ENCODE measurements around the gene CDR2.
"Not testable (repeated sequence)": the region's sequence is repeated elsewhere in the genome, so short reads cannot be mapped to it uniquely, and the experiment has no call there.

Gene CDR2
- total RNA-seq: 92.4 to 119 (median 96.8) reads per million in 4 donors

GRCh38 chr16:22374311-22375116, at the start of gene CDR2:
CDR2 (minus strand) TSS chr16:22374619; CDS start chr16:22374309, 310 bp downstream.
- peak; percentile 96 to 98 (median 98) for DNase-seq

DNA sequence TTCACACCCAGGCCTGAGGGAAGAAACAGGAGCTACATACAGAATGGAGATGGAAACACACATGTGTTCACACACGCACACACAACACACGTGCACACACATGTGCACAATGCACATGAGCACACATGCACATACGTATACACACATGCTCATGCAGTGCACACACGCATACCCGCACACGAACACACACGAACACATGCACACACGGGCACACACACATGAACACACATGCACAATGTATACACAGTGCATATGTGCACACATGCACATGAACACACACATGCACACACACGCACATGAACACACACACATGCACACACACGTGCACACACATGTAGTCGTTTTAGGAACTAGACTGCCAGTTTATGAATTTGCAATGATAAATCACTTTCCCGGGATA, 49.3 kb upstream of the CDR2 start:
- no peak for DNase-seq

DNA sequence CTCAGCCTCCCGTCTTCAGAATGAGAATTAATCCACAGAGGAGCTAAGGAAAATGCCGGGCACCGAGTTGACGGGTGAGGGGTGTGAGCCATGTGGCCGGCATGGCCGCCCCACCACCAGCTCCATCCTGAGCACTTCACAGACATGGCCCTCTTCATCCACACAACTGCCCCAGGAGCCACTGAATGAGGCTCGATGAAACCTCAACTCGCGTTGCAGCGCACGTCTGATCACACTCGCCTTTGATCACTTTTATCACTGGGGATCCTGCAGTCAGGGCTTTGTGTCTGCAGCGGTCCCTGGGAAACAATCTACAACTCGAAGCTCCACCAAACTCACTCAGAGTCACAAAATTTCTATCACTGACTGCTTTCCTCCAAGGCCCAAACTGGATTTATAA, 46.7 kb upstream of the CDR2 start:
- no peak for DNase-seq

GRCh38 chr16:22420606-22421135, 46.3 kb upstream of the CDR2 start:
- no peak for DNase-seq

- DNase-seq: no peak
Observed at GRCh38 chr16:22419908-22420307, 45.5 kb upstream of the CDR2 start.

DNA sequence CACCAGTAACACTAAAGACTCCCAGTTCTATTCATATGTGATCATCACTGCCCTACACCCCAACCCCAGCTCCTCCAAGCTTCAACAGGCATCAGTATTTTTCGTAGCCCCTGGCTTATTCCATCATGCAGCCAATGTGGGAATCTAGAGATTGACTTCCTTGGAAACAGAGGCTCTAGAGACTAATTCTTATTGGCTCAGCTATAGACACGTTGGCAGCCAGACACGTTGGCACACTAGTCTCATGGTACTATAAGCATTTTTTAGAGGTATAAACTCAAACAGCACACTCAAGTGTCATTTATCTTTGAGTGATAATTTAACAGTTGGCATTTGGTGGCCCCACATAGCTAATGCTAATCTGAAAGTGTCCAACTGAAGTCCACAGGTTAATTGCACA, 44.4 kb upstream of the CDR2 start:
- no peak for DNase-seq

GRCh38 chr16:22417798-22418197, 43.4 kb upstream of the CDR2 start:
- not testable (repeated sequence) for DNase-seq

- no peak for DNase-seq
Observed at GRCh38 chr16:22417019-22417418, 42.6 kb upstream of the CDR2 start.

DNA sequence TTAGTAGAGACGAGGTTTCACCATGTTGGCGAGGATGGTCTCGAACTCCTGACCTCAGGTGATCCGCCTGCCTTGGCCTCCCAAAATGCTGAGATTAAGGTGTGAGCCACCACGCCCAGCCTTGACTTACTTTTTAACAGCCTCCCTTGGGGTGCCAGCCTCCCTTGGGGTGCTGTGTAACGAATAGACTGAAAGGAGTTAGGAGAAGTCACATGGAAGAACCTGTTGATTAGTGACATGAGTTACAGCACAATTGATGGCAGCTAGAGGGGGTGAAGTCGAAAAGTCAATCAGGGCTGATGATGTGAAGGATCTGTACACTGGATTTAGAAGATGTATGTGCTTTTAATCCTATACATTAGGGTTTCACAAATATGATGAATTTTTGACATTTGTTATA, 39.4 kb upstream of the CDR2 start:
- no peak for DNase-seq

GRCh38 chr16:22407486-22407885, 33.1 kb upstream of the CDR2 start:
- DNase-seq: no peak

DNA sequence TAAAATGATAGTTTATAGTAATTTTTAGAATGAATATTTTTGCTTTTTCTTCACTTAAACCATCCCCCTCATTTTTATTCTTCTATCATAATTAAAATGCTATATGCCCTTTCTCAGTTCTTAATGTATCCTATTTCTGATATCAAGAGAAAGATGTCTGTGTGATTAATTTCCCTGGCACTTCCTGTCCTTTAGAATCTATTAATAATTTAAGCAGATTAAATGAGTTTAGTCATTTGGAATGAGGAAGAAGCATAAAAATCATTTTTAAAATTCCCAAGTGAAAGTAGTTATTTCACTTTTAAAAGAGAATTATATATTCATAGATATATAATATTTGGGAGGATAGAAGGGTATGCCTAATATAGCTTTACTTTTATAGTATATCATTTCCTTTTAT, 27.8 kb upstream of the CDR2 start:
- no peak for DNase-seq

- DNase-seq: no peak
Observed at GRCh38 chr16:22400900-22401299, 26.5 kb upstream of the CDR2 start.

- DNase-seq: no peak
Observed at GRCh38 chr16:22397931-22398330, 23.5 kb upstream of the CDR2 start.

DNA sequence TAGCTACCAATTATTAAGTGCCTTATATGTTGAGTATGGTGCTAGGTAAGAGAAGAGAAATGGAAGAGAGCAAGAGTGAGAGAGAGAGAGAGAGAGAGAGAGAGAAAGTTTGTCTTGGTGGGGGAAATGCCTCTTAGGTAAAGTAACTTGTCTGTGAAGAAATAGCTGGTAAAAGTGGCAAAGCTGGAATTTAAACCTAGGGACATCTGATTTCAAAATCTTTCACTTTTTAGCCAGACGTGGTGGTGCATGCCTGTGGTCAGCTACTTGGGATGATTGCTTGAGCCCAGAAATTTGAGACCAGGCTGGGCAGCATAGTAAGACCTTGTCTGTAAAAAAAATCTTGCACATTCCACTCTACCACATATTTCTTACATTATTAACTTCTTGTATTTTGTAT, 23.0 kb upstream of the CDR2 start:
- no peak for DNase-seq

DNA sequence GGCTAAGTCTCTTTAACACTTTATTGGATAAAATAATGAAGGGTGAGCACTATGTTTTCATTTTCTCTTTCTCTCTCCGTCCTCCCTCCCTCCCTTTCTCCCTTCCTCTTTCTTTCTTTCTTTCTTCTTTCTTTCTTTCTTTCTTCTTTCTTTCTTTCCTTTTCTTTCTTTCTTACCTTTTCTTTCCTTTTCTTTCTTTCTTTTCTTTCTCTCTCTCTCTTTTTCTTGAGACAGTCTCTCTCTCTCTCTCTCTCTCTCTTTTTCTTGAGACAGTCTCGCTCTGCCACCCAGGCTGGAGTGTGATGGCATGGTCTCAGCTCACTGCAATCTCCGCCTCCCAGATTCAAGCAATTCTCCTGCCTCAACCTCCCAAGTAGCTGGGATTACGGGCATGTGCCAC, 21.5 kb upstream of the CDR2 start:
- DNase-seq: no peak

DNA sequence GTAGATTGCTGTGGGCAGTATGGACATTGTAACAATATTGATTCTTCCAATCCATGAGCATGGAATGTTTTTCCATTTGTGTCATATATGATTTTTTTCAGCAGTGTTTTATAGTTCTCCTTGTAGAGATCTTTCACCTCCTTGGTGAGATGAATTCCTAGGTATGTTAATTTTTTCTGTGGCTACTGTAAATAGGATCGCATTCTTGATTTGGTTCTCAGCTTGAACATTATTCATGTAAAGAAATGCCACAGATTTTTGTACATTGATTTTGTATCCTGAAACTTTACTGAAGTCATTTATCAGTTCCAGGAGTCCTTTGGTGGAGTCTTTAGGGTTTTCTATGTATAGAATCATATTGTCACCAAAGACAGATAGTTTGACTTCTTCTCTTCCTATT, 19.7 kb upstream of the CDR2 start:
- DNase-seq: no peak

DNA sequence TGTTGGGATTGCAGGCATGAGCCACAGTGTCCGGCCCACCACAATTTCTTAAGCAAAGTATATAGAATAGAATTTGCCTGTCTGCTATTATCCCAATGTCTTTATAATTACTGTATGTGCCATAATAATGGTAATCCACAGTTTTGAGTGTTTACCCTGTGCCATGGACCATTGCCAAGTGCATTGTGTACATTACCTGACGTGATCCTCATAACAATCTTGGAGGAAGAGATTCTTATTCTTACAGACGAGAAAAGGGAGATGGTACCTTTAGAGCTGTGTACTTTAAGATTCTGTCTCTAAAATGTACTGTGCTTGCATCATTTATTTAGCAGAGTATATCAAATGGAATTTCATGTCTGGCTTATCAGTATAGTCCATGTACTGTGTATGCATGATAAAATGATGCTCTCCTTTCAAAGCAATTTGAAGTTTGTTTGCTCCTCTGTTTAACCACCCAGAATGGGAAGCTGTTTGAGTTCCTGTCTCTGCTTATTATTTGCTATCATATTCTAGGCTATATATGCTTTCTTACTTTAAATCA, 13.8 kb upstream of the CDR2 start:
- no peak for DNase-seq

- no peak for DNase-seq
Observed at GRCh38 chr16:22386976-22387375, 12.6 kb upstream of the CDR2 start.

DNA sequence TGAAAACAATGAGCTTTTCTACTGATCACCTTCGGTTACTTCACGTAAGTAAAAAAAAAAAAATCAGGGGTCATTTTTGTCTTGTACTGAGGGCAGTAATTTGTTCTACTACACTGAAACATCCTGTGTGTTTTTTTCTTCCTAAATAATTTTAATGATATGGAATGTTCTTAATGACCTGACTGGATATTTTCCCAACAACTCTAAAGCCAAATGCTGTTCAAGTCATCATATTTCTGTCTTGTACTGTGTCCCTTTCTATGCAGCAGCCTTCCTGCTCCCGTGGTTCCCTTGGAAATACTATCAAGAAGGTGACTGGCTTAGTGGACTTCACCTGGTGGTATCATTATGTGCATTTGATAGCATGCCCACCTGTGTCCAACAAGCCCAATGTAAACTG, 10.8 kb upstream of the CDR2 start:
- no peak for DNase-seq

DNA sequence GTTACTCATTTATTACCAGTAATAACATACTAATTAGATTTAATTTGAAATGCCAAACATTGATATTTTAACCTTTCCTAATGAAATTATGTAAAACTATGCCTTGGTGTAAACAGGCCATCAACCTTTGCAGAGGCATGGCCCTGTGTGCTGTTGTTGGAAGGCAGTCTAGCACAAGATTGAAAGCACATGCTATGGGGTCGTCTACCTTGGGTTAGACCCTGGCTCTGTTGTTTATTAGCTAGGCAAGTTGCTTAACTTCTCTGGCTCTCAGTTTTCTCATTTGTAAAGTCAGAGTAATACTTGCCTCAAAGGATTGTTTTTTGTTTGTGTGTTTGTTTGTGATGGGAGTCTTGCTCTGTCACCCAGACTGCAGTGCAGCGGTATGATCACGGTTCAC, 9.4 kb upstream of the CDR2 start:
- no peak for DNase-seq

DNA sequence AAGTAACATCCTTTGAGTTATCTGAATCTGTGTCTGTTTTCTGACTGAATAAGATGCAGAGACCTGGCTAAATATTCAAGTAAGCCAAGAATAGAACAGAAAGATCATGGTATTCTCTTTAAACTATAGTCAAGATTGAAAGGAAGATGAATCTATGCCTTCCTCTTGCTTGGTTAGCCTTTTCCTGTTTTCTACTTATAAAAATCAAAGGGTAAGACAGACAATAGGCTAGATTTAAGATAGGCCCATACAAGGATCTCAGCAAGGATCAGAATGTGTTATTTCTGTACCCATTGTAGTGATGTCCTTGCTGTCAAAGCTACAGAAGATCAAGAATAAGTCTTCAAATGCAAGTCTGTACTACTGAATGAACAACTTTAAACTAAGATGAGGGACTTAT, 7.0 kb upstream of the CDR2 start:
- DNase-seq: no peak

GRCh38 chr16:22380529-22380928, 6.1 kb upstream of the CDR2 start:
- DNase-seq: no peak

- no peak for DNase-seq
Observed at GRCh38 chr16:22379656-22380055, 5.2 kb upstream of the CDR2 start.

GRCh38 chr16:22375963-22376640, 1.7 kb upstream of the CDR2 start:
- no peak for DNase-seq

Measured in T-helper 1 cell (primary cell).